Stimulated activated naive CD8-positive, alpha-beta T cell treated with anti-CD3 and anti-CD28 coated beads, Interleukin-15, Interleukin-2, amounts not matched to agents 100 ng/mL and 50 ng/mL, for 24 hours (primary cell): ENCODE measurements around the gene VIT.

Source experiments
- H3K27ac Mint-ChIP-seq: one replicate; pipeline ENCODE4 v1.8.0; 2021; ENCODE audit warnings: mild to moderate bottlenecking, mixed read lengths
- H3K27me3 Mint-ChIP-seq: one replicate; pipeline ENCODE4 v1.8.0; 2021; ENCODE audit warnings: mixed read lengths
- H3K36me3 Mint-ChIP-seq: one replicate; pipeline ENCODE4 v1.8.0; 2021; ENCODE audit warnings: low read depth, mixed read lengths
- H3K4me1 Mint-ChIP-seq: one replicate; pipeline ENCODE4 v1.8.0; 2021; ENCODE audit warnings: low read depth, mixed read lengths
- H3K4me3 Mint-ChIP-seq: one replicate; pipeline ENCODE4 v1.8.0; 2021; ENCODE audit warnings: mild to moderate bottlenecking, mixed read lengths
- H3K9me3 Mint-ChIP-seq: one replicate; pipeline ENCODE4 v1.8.0; 2021; ENCODE audit warnings: mixed read lengths

Gene VIT

GRCh38 chr2:36711741-36712314 lies 15.3 kb downstream of the VIT start:
- H3K36me3 Mint-ChIP-seq: no peaks in the 10 kb centered on the region
- H3K4me1 Mint-ChIP-seq: no peaks in the 10 kb centered on the region
- peaks cover 8% of the 10 kb centered on the region for H3K27me3 Mint-ChIP-seq
- H3K27ac Mint-ChIP-seq: no peak overlapping the region
- H3K4me3 Mint-ChIP-seq: no peak overlapping the region
- peaks cover 4% of the 10 kb centered on the region for H3K9me3 Mint-ChIP-seq

DNA sequence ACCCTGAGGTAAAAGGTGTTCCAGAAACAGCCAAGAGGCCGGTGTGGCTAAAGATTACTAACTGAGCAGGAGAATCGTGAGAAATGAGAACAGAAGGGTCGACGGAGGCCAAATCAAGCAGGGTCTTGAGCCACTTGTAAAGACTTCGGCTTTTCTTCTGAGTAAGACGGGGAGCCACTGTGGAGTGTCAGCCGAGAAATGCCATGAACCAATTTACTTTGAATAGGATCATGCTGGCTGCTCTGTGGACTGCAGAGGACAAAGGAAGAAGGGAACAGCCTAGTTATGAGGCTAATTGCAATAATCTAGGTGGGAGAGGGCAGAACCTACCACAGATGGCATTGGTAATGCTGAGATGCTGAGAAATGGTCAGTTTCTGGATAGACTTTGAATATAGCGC lies 16.8 kb downstream of the VIT start:
- Mint-ChIP-seq H3K4me3 (no peak overlapping the region), H3K36me3 (no peaks in the 10 kb centered on the region), H3K4me1 (no peaks in the 10 kb centered on the region), H3K9me3 (peaks cover 4% of the 10 kb centered on the region), H3K27me3 (peaks cover 11% of the 10 kb centered on the region), H3K27ac (no peak overlapping the region)

DNA sequence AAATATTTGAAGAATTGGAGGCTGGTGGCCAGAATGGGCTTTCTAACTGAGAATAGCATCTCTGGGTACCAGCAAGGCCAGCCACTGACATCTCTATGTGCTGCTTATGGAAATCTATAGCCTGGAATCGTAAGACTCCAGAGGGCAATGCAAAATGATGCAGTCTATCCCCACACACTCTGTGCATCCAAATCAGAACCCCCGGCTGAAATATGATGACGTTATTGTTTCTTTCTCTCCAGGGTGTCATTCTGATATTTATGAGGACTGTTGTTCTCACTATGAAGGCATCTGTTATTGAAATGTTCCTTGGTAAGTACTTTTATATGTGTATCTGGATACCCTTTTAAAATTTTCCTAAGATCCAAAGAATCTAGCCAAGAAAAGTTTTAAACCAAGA lies 19.6 kb downstream of the VIT start:
- no peak overlapping the region for H3K27ac Mint-ChIP-seq

DNA sequence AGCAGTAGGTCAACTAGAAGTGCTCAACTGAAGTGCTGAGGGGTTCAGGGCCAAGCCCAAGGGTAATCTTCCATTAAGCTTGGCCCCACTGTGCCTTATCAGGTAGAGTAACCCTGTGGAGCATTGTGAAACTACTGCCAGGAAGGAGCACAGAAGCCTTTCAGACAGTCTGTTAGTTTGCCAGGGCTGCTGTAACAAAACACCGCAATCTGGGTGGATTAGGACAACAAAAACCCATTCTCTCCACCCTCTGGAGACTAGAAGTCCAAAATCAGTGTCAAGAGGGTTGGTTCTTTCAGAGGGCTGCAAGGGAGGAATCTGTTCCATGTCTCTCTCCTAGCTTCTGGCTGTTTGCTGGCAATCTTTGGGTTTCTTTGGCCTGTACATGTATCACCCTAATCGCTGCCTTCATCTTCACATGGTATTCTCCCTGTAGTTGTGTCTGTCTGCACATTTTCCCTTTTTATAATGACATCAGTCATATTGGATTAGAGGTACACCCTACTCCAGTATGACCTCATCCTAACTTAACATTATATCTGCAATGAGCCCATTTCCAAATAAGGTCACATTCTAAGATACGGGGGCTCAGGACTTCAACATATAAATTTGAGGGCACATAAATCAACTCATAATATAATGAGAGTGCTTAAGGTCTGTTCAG lies 21.2 kb downstream of the VIT start:
- no peaks in the 10 kb centered on the region for H3K9me3 Mint-ChIP-seq
- H3K27me3 Mint-ChIP-seq: peaks cover 11% of the 10 kb centered on the region
- no peaks in the 10 kb centered on the region for H3K4me1 Mint-ChIP-seq
- no peak overlapping the region for H3K27ac Mint-ChIP-seq
- H3K36me3 Mint-ChIP-seq: no peaks in the 10 kb centered on the region
- no peak overlapping the region for H3K4me3 Mint-ChIP-seq

More for the DNA sequence above, 19.6 kb downstream of the VIT start:
- peaks cover 2% of the 10 kb centered on the region for H3K9me3 Mint-ChIP-seq
- H3K4me3 Mint-ChIP-seq: no peak overlapping the region
- H3K36me3 Mint-ChIP-seq: no peaks in the 10 kb centered on the region
- H3K4me1 Mint-ChIP-seq: no peaks in the 10 kb centered on the region
- peaks cover 11% of the 10 kb centered on the region for H3K27me3 Mint-ChIP-seq

DNA sequence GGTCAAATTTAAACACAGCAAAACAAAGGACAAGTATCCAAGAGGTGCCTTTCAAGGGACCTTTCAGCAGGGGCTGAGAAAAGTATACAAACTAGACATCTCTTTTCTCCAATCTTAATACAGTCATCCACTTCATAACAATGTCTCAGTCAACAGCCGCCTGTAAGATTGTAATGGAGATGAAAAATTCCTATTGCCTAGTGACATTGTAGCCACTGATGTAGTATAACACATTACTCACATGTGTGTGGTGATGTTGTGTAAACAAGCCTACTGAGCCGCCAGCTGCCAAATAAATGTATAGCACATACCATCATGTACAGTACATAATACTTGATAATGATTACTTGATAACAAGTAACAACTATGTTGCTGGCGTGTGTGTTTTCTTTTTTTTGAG lies 31.0 kb downstream of the VIT start:
- H3K27me3 Mint-ChIP-seq: peaks cover under 1% of the 10 kb centered on the region
- no peaks in the 10 kb centered on the region for H3K4me1 Mint-ChIP-seq
- H3K27ac Mint-ChIP-seq: no peak overlapping the region
- no peaks in the 10 kb centered on the region for H3K36me3 Mint-ChIP-seq
- no peaks in the 10 kb centered on the region for H3K9me3 Mint-ChIP-seq
- no peak overlapping the region for H3K4me3 Mint-ChIP-seq

DNA sequence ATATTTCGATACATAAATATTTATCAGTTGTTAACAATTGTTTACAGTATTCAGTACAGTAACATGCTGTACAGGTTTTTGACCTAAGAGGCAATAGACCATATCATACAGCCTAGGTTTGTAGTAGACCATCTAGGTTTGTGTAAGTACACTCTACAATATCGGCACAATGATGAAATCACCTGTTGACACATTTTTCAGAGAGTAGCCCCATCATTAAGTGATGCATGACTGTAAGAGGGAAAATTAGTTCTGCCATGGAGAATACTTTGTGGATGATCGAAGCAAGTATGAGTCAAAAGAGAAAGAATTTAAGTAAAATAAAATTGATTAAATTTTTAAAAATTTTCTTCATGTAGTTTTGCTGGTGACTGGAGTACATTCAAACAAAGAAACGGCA lies 32.6 kb downstream of the VIT start:
- no peaks in the 10 kb centered on the region for H3K9me3 Mint-ChIP-seq

DNA sequence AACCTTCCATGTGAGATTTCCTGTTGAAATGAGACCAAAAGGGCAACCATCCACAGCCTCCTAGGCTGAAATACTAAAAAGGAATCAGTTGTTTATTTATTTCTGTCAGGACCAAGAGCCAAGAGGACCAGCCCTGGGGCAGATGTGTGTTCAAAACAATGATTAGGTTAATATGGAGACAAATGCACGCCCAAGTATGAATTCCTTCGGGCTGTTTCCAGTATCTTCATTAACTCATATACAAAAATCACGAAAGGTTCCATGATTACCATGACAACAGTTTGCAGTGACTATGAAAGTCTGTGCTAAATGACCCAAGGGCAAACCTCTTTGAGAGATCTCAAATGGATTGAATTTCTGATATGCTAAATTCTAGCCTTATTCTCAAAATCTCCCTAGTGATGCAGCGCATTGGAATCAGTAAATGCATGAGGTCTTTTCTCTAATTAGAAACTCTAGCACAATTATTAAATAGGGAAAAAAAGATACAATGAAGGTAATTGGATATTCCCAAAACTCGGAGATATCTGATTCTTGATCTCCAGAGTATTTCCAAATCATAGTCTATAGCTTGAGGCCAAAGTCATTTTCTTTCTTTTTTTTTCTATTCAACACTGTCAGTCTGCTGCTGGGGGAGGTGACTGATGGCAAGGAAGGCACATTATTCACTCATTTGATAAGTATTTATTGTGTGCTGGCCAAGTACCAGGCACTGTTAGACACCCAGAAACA lies 35.6 kb downstream of the VIT start:
- no peak overlapping the region for H3K4me3 Mint-ChIP-seq
- no peaks in the 10 kb centered on the region for H3K4me1 Mint-ChIP-seq
- H3K27me3 Mint-ChIP-seq: peaks cover 4% of the 10 kb centered on the region
- no peaks in the 10 kb centered on the region for H3K36me3 Mint-ChIP-seq
- no peak overlapping the region for H3K27ac Mint-ChIP-seq
- H3K9me3 Mint-ChIP-seq: no peaks in the 10 kb centered on the region

More for the DNA sequence above, 32.6 kb downstream of the VIT start:
- Mint-ChIP-seq H3K36me3 (no peaks in the 10 kb centered on the region), H3K27ac (no peak overlapping the region), H3K27me3 (peaks cover 4% of the 10 kb centered on the region), H3K4me1 (no peaks in the 10 kb centered on the region), H3K4me3 (no peak overlapping the region)

- Mint-ChIP-seq H3K4me3 (no peak overlapping the region), H3K27ac (no peak overlapping the region), H3K4me1 (no peaks in the 10 kb centered on the region), H3K36me3 (no peaks in the 10 kb centered on the region), H3K9me3 (no peaks in the 10 kb centered on the region), H3K27me3 (peaks cover 4% of the 10 kb centered on the region)
These were observed 36.1 kb downstream of the VIT start for GRCh38 chr2:36732673-36733036.

- no peaks in the 10 kb centered on the region for H3K4me1 Mint-ChIP-seq
- H3K27me3 Mint-ChIP-seq: peaks cover 4% of the 10 kb centered on the region
- no peak overlapping the region for H3K4me3 Mint-ChIP-seq
- no peaks in the 10 kb centered on the region for H3K9me3 Mint-ChIP-seq
- H3K27ac Mint-ChIP-seq: no peak overlapping the region
- H3K36me3 Mint-ChIP-seq: no peaks in the 10 kb centered on the region
These were observed 36.7 kb downstream of the VIT start for GRCh38 chr2:36733215-36733614.

GRCh38 chr2:36734304-36734703 lies 37.8 kb downstream of the VIT start:
- Mint-ChIP-seq H3K4me1 (no peaks in the 10 kb centered on the region), H3K27ac (no peak overlapping the region), H3K27me3 (peaks cover 9% of the 10 kb centered on the region), H3K4me3 (no peak overlapping the region), H3K36me3 (no peaks in the 10 kb centered on the region), H3K9me3 (no peaks in the 10 kb centered on the region)

GRCh38 chr2:36737131-36737750 lies 40.7 kb downstream of the VIT start:
- Mint-ChIP-seq H3K27me3 (peaks cover 31% of the 10 kb centered on the region), H3K36me3 (no peaks in the 10 kb centered on the region), H3K27ac (no peak overlapping the region), H3K9me3 (no peaks in the 10 kb centered on the region), H3K4me1 (peaks cover 3% of the 10 kb centered on the region), H3K4me3 (no peak overlapping the region)

DNA sequence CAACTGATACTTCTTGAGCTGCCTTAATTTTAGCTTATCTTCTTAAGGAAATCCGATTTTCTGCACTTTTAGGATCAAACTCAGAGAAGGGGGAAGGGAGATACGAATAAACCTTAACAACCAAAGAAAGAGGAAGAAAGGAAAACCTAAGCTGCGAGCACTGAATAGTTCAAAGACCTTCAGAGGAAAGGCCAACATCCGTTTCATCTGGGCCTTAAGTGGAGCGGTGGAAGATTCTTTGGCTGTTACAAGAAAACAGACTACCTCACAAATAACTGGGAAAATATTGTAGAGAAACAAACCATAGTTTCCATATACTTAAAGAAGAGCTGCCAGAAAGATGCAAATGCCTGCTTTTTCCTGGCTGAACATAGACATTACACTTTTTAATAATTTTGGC lies 43.6 kb downstream of the VIT start:
- peaks cover 3% of the 10 kb centered on the region for H3K4me1 Mint-ChIP-seq
- H3K27ac Mint-ChIP-seq: no peak overlapping the region
- no peak overlapping the region for H3K4me3 Mint-ChIP-seq
- no peaks in the 10 kb centered on the region for H3K9me3 Mint-ChIP-seq
- peaks cover 43% of the 10 kb centered on the region for H3K27me3 Mint-ChIP-seq
- no peaks in the 10 kb centered on the region for H3K36me3 Mint-ChIP-seq

GRCh38 chr2:36741188-36741837 lies 44.8 kb downstream of the VIT start:
- peaks cover 52% of the 10 kb centered on the region for H3K27me3 Mint-ChIP-seq
- peaks cover 3% of the 10 kb centered on the region for H3K4me1 Mint-ChIP-seq
- no peak overlapping the region for H3K4me3 Mint-ChIP-seq
- H3K9me3 Mint-ChIP-seq: no peaks in the 10 kb centered on the region
- H3K36me3 Mint-ChIP-seq: no peaks in the 10 kb centered on the region
- no peak overlapping the region for H3K27ac Mint-ChIP-seq

- H3K4me1 Mint-ChIP-seq: peaks cover 3% of the 10 kb centered on the region
- H3K4me3 Mint-ChIP-seq: no peak overlapping the region
- peaks cover 74% of the 10 kb centered on the region for H3K27me3 Mint-ChIP-seq
These were observed 47.4 kb downstream of the VIT start for GRCh38 chr2:36743954-36744353.

GRCh38 chr2:36748166-36748565 lies 51.7 kb downstream of the VIT start:
- H3K27me3 Mint-ChIP-seq: peaks cover 55% of the 10 kb centered on the region

More at GRCh38 chr2:36743954-36744353, 47.4 kb downstream of the VIT start:
- Mint-ChIP-seq H3K27ac (no peak overlapping the region), H3K36me3 (no peaks in the 10 kb centered on the region), H3K9me3 (no peaks in the 10 kb centered on the region)

More at GRCh38 chr2:36748166-36748565, 51.7 kb downstream of the VIT start:
- H3K4me3 Mint-ChIP-seq: no peak overlapping the region
- no peaks in the 10 kb centered on the region for H3K9me3 Mint-ChIP-seq
- no peaks in the 10 kb centered on the region for H3K4me1 Mint-ChIP-seq
- H3K36me3 Mint-ChIP-seq: no peaks in the 10 kb centered on the region
- no peak overlapping the region for H3K27ac Mint-ChIP-seq
